SK-N-MC (cell line): ENCODE data around the gene GGT1.

Experiments
- EZH2 ChIP-seq: fragments of 200-600 bp; sonication (generic); IDR thresholded peaks from one replicate; pipeline ENCODE4 v1.6.1; 2017; ENCODE audit warnings: antibody characterized with exemption
- FOXP2 ChIP-seq: optimal IDR thresholded peaks from 2 replicates; pipeline ENCODE3; 2011; ENCODE audit warnings: mild to moderate bottlenecking, moderate library complexity; ENCODE audit not compliant: insufficient read depth; ENCODE audit errors: extremely low read length, control extremely low read depth
- POLR2AphosphoS5 ChIP-seq: IDR thresholded peaks from 2 replicates; pipeline ENCODE4 v1.6.1; 2012; ENCODE audit warnings: mild to moderate bottlenecking, low read depth, low read length, borderline replicate concordance

DNA sequence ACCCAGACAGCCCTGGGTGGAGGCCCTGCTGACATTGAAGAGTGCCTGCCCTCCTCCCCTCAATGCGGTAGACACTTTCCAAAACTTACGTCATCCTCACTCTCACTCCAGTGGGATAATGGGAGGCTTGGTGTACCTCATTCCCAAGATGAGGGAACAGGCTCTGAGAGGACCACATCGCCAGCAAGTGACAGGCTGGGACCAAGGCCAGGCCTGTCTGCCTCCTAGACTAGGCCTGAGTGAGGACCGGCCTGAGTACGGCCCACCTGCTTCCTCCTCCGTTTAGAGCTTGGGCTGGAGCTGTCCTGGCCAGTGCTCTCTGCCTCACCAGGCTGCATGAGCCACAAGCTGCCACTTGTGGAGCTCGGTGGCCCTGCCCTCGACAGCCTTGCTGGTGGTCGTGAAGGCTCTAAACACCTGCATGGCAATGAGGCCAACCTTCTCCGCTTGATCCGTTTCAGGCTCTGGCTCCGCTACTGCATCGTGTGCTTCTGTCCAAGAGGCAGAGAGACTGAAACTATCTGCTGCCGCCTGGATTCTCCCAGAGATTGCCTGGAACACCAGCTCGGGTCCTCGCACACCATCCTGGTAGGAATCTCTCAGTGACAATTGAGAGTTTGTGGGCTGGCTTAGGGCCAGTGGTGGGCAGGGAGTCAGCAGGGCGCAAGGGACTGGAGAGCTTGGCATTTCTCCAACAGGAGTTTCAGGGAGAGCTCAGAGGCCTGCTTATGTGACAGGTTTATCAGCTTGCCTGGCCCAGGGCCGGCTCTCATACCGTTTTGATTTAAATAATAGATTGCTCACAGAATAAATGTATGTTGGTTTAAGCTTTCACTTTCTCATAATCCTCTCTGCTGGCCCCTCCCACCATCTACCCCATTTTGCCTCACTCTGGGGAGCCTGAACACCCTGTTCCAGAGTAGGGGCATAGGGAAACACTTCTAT is 19.5 kb upstream of the GGT1 start:
- TF ChIP-seq EZH2: no peak
- TF ChIP-seq POLR2AphosphoS5: no peak
- TF ChIP-seq FOXP2: no peak
